A549 (cell line): Measurements from ENCODE around the gene HEXB.

Experiments used
- RFX5 ChIP-seq: fragments of 450-650 bp; IDR thresholded peaks from 2 replicates; pipeline ENCODE4 v1.7.1; 2014; ENCODE audit warnings: antibody characterized with exemption, mild to moderate bottlenecking, moderate library complexity
- TF ChIP-seq, protein P1 (sequence below): fragments of >200 bp; sonication (Bioruptor Twin); formaldehyde crosslinking; IDR thresholded peaks from 3 replicates; pipeline ENCODE4 v1.5.1; 2016

DNA sequence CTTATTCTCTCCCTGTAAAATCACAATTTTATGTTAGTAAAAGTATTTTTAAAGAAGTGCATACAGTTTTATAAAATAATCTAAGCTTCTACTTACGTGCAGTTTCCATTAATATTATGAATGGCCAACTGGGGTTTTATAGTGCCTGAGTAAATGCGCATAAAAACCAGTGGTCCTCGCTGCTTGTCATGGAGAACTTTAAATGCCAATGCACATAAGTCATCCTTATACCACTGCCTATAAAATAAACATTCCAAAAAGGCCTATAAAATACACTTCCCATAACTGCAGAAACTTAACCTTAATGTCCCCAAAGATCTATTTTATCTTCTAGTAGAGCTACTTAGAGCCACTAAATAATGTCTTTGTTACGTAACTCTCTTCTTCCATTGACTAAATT, 53.4 kb downstream of the HEXB start:
- TF ChIP-seq, protein P1, sequence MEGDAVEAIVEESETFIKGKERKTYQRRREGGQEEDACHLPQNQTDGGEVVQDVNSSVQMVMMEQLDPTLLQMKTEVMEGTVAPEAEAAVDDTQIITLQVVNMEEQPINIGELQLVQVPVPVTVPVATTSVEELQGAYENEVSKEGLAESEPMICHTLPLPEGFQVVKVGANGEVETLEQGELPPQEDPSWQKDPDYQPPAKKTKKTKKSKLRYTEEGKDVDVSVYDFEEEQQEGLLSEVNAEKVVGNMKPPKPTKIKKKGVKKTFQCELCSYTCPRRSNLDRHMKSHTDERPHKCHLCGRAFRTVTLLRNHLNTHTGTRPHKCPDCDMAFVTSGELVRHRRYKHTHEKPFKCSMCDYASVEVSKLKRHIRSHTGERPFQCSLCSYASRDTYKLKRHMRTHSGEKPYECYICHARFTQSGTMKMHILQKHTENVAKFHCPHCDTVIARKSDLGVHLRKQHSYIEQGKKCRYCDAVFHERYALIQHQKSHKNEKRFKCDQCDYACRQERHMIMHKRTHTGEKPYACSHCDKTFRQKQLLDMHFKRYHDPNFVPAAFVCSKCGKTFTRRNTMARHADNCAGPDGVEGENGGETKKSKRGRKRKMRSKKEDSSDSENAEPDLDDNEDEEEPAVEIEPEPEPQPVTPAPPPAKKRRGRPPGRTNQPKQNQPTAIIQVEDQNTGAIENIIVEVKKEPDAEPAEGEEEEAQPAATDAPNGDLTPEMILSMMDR = no peak
- TF ChIP-seq RFX5 = no peak
